Posterior cingulate gyrus (tissue), 11 donors: ENCODE results near the gene ARMH1.
"Not testable (repeated sequence)": the region's sequence is repeated elsewhere in the genome, so short reads cannot be mapped to it uniquely, and the experiment has no call there.

Experiments used
- DNase-seq, 10 donors: peaks; one replicate each; pipeline versions ENCODE4 v3.0.0 to v3.0.0-alpha.2; 2020 to 2021; ENCODE audit warnings: mixed read lengths in 3 of 10
- intact Hi-C: fragments of 100-400 bp; cut with DNase I; formaldehyde crosslinking; loops from one replicate; pipeline ENCODE4 v1.15.1; 2023

Gene ARMH1

GRCh38 chr1:44662683-44663030 lies 11.9 kb upstream of the ARMH1 start:
- DNase-seq: peak in 1 of 10 donors; percentile 45
- intact Hi-C loops: no loop called here

GRCh38 chr1:44663417-44663816 lies 11.1 kb upstream of the ARMH1 start:
- intact Hi-C loops: no loop called here
- DNase-seq: peak in 1 of 10 donors; percentile 5

- intact Hi-C loops: no loop called here
Measured at GRCh38 chr1:44664730-44665370, 9.7 kb upstream of the ARMH1 start.

GRCh38 chr1:44666719-44667118 lies 7.8 kb upstream of the ARMH1 start:
- DNase-seq, intact Hi-C loops: not testable (repeated sequence)

More at GRCh38 chr1:44664730-44665370, 9.7 kb upstream of the ARMH1 start:
- DNase-seq: peak in 2 of 10 donors; percentile 12 to 24

GRCh38 chr1:44670751-44671640 lies 3.5 kb upstream of the ARMH1 start:
- DNase-seq: peak in 1 of 10 donors; percentile 72
- intact Hi-C loops: no loop called here

- DNase-seq: peak in 1 of 10 donors; percentile 81
- intact Hi-C loops: no loop called here
Measured at GRCh38 chr1:44672254-44672955, 2.1 kb upstream of the ARMH1 start.

- intact Hi-C loops: no loop called here
- DNase-seq: no peak
Measured at GRCh38 chr1:44672961-44673674, 1.4 kb upstream of the ARMH1 start.

- DNase-seq: no peak
- intact Hi-C loops: no loop called here
Measured at GRCh38 chr1:44673675-44674112, 820 bp upstream of the ARMH1 start.

GRCh38 chr1:44675186-44675585 lies 672 bp downstream of the ARMH1 start:
- intact Hi-C loops: no loop called here
- no peak for DNase-seq

- no peak for DNase-seq
Measured at GRCh38 chr1:44676484-44677200, 2.1 kb downstream of the ARMH1 start.

GRCh38 chr1:44677201-44677766 lies 2.8 kb downstream of the ARMH1 start:
- DNase-seq: no peak
- intact Hi-C loops: no loop called here

More at GRCh38 chr1:44676484-44677200, 2.1 kb downstream of the ARMH1 start:
- intact Hi-C loops: no loop called here

GRCh38 chr1:44678120-44678519 lies 3.6 kb downstream of the ARMH1 start:
- no peak for DNase-seq
- intact Hi-C loops: no loop called here

GRCh38 chr1:44678626-44679025 lies 4.1 kb downstream of the ARMH1 start:
- DNase-seq: no peak
- intact Hi-C loops: no loop called here

- intact Hi-C loops: no loop called here
Measured at GRCh38 chr1:44679468-44679867, 5.0 kb downstream of the ARMH1 start.

GRCh38 chr1:44681905-44682882 lies 7.7 kb downstream of the ARMH1 start:
- intact Hi-C loops: no loop called here
- DNase-seq: no peak

More at GRCh38 chr1:44679468-44679867, 5.0 kb downstream of the ARMH1 start:
- DNase-seq: no peak

- intact Hi-C loops: no loop called here
- no peak for DNase-seq
Measured at GRCh38 chr1:44682883-44683265, 8.4 kb downstream of the ARMH1 start.

- DNase-seq: no peak
- intact Hi-C loops: no loop called here
Measured at GRCh38 chr1:44684525-44684924, 10.0 kb downstream of the ARMH1 start.

- intact Hi-C loops: no loop called here
- no peak for DNase-seq
Measured at GRCh38 chr1:44685218-44685617, 10.7 kb downstream of the ARMH1 start.
